ENCODE results near the gene VMP1.

The VMP1 gene

DNA sequence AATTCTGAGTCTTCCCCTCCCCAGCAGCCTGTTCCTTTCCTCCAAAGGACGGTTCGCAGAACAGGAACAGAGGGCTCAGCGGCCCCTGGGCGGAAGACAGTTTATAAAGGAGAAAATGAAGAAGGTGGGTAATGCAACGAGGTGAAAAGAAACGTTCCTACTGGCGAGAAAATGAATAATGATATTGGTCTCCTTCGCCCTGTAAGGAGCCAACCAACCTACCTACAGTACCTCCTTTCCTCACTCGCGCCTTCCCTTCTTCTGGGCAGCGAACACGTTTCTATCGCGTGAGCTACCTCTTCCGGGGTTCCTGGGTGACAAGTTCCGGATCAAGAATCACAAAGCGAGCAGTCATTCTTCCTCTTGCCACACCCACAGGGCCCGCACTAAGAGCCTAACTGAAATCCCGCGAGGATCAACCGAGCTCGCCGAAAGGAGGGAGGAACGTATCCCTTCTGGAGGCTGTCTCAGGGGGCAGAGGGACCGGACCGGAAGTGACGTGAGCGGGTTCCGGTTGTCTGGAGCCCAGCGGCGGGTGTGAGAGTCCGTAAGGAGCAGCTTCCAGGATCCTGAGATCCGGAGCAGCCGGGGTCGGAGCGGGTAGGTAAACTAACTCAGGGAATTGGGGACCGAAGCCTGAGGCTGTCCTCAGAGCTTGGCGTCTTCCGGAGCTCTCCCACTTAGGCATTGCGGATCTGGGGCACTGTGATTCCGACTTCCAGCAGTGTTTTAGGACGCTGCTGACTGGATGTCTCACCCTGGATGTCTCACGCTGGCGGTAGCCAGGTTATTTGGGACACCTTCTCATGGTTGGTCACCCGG is at the start of gene VMP1, which contains the start of gene PTRH2:
VMP1 (plus strand) TSS at position 506 of the 822 bp plus-strand sequence. CDS start 23,793 bp downstream, outside the sequence.
PTRH2 (minus strand) TSS at position 282 of the 822 bp plus-strand sequence. CDS start 9,452 bp downstream, outside the sequence.
- in situ Hi-C loops (cut with HindIII; ENCODE audit: low pct_ligation_motif_present, low pct_unique_long_range_greater_than_20kb, low sequenced_read_pairs): no loop called here
- peak; percentile 100 for DNase-seq

DNA sequence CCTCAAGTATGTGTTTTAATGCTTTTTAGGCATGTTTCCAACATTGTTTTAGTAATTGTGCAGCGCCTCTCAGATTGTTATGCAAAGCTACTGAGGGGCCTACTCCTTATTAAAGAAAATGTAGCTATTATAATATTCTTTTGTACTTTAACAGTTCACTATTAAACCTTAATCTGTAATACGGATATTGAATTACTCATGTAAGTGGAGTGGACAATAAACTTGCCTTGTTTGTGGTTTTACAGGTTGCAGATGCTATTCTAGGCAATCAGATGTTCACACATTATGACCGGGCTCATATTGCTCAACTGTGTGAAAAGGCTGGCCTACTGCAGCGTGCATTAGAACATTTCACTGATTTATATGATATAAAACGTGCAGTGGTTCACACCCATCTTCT is 41.2 kb upstream of the VMP1 start:
- no peak for DNase-seq
- in situ Hi-C loops (cut with HindIII; ENCODE audit: low pct_ligation_motif_present, low pct_unique_long_range_greater_than_20kb, low sequenced_read_pairs): no loop called here

- peak; percentile 98 for DNase-seq
- in situ Hi-C loops (cut with HindIII; ENCODE audit: low pct_ligation_motif_present, low pct_unique_long_range_greater_than_20kb, low sequenced_read_pairs): no loop called here
Observed at GRCh38 chr17:59668816-59669215, 38.6 kb upstream of the VMP1 start.

DNA sequence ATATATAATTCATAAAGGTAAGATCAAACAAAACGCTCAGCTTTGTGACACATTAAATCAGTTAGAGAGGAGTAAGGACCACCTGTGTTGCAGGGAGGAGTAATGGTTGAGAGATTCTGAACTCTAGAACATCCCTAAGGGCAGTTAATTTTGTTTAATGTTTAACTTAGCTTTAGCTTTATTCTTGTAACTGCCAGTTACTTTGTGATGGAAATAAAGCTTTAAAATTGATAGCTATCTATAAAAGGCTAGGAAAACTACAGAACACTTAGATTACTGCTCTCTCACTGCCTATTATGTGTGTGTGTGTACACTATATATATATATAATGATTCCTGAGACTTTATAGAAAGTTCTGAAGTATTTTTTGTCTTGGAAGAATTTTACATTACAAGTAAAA is 38.0 kb upstream of the VMP1 start:
- in situ Hi-C loops (cut with HindIII; ENCODE audit: low pct_ligation_motif_present, low pct_unique_long_range_greater_than_20kb, low sequenced_read_pairs): no loop called here
- peak; percentile 93 for DNase-seq

GRCh38 chr17:59669944-59670343 is 37.5 kb upstream of the VMP1 start:
- in situ Hi-C loops (cut with HindIII; ENCODE audit: low pct_ligation_motif_present, low pct_unique_long_range_greater_than_20kb, low sequenced_read_pairs): no loop called here
- DNase-seq: no peak

DNA sequence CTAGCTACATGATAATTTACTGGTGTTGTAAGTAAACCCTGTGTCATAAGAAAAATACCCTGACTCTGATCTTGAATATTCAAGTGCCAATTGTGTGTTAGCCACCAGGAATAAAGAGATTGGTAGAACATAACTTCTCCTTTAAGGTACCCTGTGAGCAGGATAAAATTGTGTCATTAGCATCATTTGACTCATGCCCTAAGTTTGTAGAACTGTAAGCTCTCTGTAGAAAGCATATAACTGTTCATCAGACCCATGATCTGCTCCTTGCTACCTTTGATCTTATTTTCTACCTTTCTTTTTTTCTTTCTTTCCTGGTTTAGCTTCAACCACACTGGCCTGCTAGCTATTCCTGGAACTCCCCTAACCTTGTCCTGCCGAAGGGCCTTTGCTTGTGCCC is 36.1 kb upstream of the VMP1 start:
- in situ Hi-C loops (cut with HindIII; ENCODE audit: low pct_ligation_motif_present, low pct_unique_long_range_greater_than_20kb, low sequenced_read_pairs): no loop called here
- no peak for DNase-seq

GRCh38 chr17:59675231-59675630 is 32.2 kb upstream of the VMP1 start:
- no peak for DNase-seq
- in situ Hi-C loops (cut with HindIII; ENCODE audit: low pct_ligation_motif_present, low pct_unique_long_range_greater_than_20kb, low sequenced_read_pairs): no loop called here

DNA sequence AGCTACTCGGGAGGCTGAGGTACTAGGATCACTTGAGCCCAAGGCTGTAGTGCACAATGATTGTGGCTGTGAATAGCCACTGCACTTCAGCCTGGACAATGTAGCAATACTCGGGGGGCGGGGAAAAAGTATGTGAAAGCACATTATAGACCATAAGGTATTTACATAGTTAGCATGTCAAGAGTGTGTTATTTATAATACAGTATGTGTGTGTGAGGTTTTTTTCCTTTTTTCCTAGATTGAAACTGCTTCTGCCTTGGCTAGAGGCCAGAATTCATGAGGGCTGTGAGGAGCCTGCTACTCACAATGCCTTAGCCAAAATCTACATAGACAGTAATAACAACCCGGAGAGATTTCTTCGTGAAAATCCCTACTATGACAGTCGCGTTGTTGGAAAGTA is 30.7 kb upstream of the VMP1 start:
- in situ Hi-C loops (cut with HindIII; ENCODE audit: low pct_ligation_motif_present, low pct_unique_long_range_greater_than_20kb, low sequenced_read_pairs): no loop called here

DNA sequence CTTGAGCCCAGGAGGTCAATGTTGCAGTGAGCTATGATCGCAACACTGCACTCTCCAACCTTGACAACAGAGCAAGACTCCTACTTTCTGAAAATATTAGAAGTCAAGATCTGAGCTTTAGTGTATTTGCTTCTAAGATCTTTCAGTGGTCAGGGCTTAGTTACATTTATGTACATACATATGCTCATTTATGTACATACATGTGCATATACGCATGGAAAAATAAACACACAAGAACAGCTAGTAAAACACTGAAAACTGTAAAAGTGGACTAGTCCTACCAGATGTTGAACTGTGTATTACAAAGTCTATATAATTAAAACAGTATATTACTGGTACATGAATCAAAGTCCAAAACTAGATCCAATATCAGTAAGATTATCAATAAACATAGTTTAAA is 28.5 kb upstream of the VMP1 start:
- DNase-seq: no peak
- in situ Hi-C loops (cut with HindIII; ENCODE audit: low pct_ligation_motif_present, low pct_unique_long_range_greater_than_20kb, low sequenced_read_pairs): no loop called here

More for the DNA sequence above, 30.7 kb upstream of the VMP1 start:
- DNase-seq: no peak

- in situ Hi-C loops (cut with HindIII; ENCODE audit: low pct_ligation_motif_present, low pct_unique_long_range_greater_than_20kb, low sequenced_read_pairs): no loop called here
- no peak for DNase-seq
Observed at GRCh38 chr17:59680314-59680713, 27.1 kb upstream of the VMP1 start.

GRCh38 chr17:59683283-59683682 is 24.2 kb upstream of the VMP1 start:
- no peak for DNase-seq
- in situ Hi-C loops (cut with HindIII; ENCODE audit: low pct_ligation_motif_present, low pct_unique_long_range_greater_than_20kb, low sequenced_read_pairs): no loop called here

GRCh38 chr17:59684967-59685366 is 22.5 kb upstream of the VMP1 start:
- no peak for DNase-seq
- in situ Hi-C loops (cut with HindIII; ENCODE audit: low pct_ligation_motif_present, low pct_unique_long_range_greater_than_20kb, low sequenced_read_pairs): no loop called here

DNA sequence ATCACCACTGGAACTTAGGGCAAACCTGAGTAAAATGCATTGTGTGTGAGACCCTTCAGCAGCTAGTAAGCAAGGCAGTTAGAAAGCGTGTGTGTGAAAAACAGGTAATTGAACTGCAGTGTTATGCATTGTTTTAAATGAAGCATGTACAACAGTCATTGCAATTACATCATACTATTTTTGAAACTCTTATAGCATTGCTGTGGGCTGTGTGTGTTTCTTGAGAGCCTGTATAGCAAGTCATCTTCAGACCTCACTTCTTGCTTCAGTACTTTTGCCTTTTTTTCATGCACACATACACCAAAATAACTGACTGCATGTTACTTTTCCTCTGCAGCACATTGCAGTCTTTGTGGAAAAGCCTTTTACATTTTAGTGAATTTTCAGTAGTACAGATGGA is 19.4 kb upstream of the VMP1 start:
- DNase-seq: no peak

GRCh38 chr17:59688496-59688895 is 19.0 kb upstream of the VMP1 start:
- DNase-seq: no peak

More for the DNA sequence above, 19.4 kb upstream of the VMP1 start:
- in situ Hi-C loops (cut with HindIII; ENCODE audit: low pct_ligation_motif_present, low pct_unique_long_range_greater_than_20kb, low sequenced_read_pairs): no loop called here

DNA sequence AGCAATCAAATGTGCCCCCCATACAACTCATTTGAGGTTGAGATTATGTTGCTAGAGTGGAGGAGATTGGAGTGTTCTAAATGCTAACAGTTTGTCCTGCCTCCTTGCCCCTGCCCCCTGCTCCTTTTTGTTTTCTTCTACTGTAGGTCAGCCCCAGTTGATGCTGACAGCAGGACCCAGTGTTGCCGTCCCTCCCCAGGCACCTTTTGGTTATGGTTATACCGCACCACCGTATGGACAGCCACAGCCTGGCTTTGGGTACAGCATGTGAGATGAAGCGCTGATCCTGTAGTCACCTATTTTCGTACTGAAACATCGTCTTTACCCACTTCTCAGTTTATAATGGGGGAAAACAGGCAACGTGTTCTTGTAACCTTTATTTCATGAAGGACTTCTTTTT is 13.9 kb upstream of the VMP1 start:
- in situ Hi-C loops (cut with HindIII; ENCODE audit: low pct_ligation_motif_present, low pct_unique_long_range_greater_than_20kb, low sequenced_read_pairs): no loop called here
- no peak for DNase-seq

More at GRCh38 chr17:59688496-59688895, 19.0 kb upstream of the VMP1 start:
- in situ Hi-C loops (cut with HindIII; ENCODE audit: low pct_ligation_motif_present, low pct_unique_long_range_greater_than_20kb, low sequenced_read_pairs): no loop called here

DNA sequence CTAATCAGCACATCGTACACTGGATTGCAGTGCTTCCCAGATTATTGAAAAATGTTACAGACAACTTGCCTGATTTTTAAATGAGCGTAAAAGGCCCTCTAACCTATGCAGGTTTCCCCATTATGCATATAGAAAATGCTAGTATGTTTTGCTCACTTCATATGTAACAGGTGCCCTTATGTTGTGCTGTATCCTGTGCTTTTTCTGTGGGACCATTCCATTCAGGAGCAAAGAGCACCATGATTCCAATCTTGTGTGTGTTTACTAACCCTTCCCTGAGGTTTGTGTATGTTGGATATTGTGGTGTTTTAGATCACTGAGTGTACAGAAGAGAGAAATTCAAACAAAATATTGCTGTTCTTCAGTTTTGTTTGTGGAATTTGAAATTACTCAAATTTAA is 13.1 kb upstream of the VMP1 start:
- DNase-seq: no peak
- in situ Hi-C loops (cut with HindIII; ENCODE audit: low pct_ligation_motif_present, low pct_unique_long_range_greater_than_20kb, low sequenced_read_pairs): no loop called here

- in situ Hi-C loops (cut with HindIII; ENCODE audit: low pct_ligation_motif_present, low pct_unique_long_range_greater_than_20kb, low sequenced_read_pairs): no loop called here
- DNase-seq: no peak
Observed at GRCh38 chr17:59695945-59696681, 11.3 kb upstream of the VMP1 start.

- DNase-seq: no peak
- in situ Hi-C loops (cut with HindIII; ENCODE audit: low pct_ligation_motif_present, low pct_unique_long_range_greater_than_20kb, low sequenced_read_pairs): no loop called here
Observed at GRCh38 chr17:59696682-59697277, 10.7 kb upstream of the VMP1 start.

DNA sequence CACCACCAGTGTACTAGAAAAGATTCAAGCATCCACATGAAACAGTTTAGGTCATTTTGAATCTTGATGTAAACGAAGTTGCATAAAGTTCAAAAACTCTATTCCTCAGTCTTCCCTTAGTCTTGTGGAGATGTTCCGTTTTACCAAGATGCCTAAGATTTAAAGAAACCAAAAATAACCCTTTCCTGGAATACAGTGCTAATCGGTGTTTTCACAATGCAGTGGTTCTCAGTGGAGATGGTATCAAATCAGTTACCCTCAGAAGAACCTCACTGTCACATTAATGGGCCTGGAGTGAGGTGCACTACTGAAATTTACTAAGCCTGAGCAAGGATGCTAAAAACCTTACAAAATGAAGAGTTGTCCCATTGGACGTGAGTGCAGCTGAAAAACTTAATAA is 9.3 kb upstream of the VMP1 start:
- in situ Hi-C loops (cut with HindIII; ENCODE audit: low pct_ligation_motif_present, low pct_unique_long_range_greater_than_20kb, low sequenced_read_pairs): no loop called here
- DNase-seq: no peak

Data from ACHN (cell line).